Calu3 (cell line): ENCODE data around the gene HIVEP1. TPM values are rescaled to one million over a fixed set of nuclear protein-coding genes. Genes with fewer than 3 reads are reported as not detected.

Experiments used
- BruUV-seq: library from RNA; stranded (reverse); fragments of 400-500 nt; replicated peaks from 2 replicates; lab custom pipeline; 2021; lab: Mats Ljungman, UMichigan
- CTCF ChIA-PET: fragments of 300-600 bp; sonication (Branson Sonifier 250); formaldehyde crosslinking; loops from one replicate; lab custom pipeline; 2022; ENCODE audit warnings: antibody characterized with exemption; lab: Charles Lee
- DNase-seq: peaks from one replicate; pipeline ENCODE4 v3.0.0; 2022
- H3K27ac Mint-ChIP-seq: one replicate; pipeline ENCODE4 v1.8.0; 2022; ENCODE audit warnings: mixed read lengths; ENCODE audit not compliant: unreplicated experiment
- H3K27me3 Mint-ChIP-seq: one replicate; pipeline ENCODE4 v1.8.0; 2022; ENCODE audit warnings: mixed read lengths; ENCODE audit not compliant: unreplicated experiment
- H3K36me3 Mint-ChIP-seq: one replicate; pipeline ENCODE4 v1.8.0; 2022; ENCODE audit warnings: mild to moderate bottlenecking, moderate library complexity, mixed read lengths; ENCODE audit not compliant: insufficient read depth, unreplicated experiment
- H3K4me1 Mint-ChIP-seq: one replicate; pipeline ENCODE4 v1.8.0; 2022; ENCODE audit warnings: mild to moderate bottlenecking, low read depth, mixed read lengths; ENCODE audit not compliant: unreplicated experiment
- H3K4me3 Mint-ChIP-seq: one replicate; pipeline ENCODE4 v1.8.0; 2022; ENCODE audit warnings: mild to moderate bottlenecking, low read depth, moderate library complexity, mixed read lengths; ENCODE audit not compliant: unreplicated experiment
- H3K9me3 Mint-ChIP-seq: one replicate; pipeline ENCODE4 v1.8.0; 2022; ENCODE audit warnings: low read depth, mixed read lengths; ENCODE audit not compliant: unreplicated experiment
- CTCF ChIP-seq: fragments of 200-600 bp; IDR thresholded peaks from one replicate; pipeline ENCODE4 v1.8.0; 2022; ENCODE audit warnings: antibody characterized with exemption; ENCODE audit not compliant: unreplicated experiment
- intact Hi-C: fragments of 100-400 bp; cut with micrococcal nuclease; formaldehyde crosslinking; loops from one replicate; pipeline ENCODE4 v1.10.0; 2022; ENCODE audit not compliant: unreplicated experiment
- total RNA-seq: library from RNA; stranded (reverse); gene quantifications from 2 replicates; pipeline ENCODE4 v1.2.3, GENCODE V29; 2022

Gene HIVEP1
- total RNA-seq, 1 experiment from 2014 or later = 16.1 TPM

GRCh38 chr6:12036766-12037165 lies 24.7 kb downstream of the HIVEP1 start:
- TF ChIP-seq CTCF = no peak
- CTCF ChIA-PET = no interaction called here
- H3K36me3 Mint-ChIP-seq = no peaks in the 10 kb centered on the region
- no peak overlapping the region for H3K27ac Mint-ChIP-seq
- no peaks in the 10 kb centered on the region for H3K9me3 Mint-ChIP-seq
- H3K4me3 Mint-ChIP-seq = no peak overlapping the region
- no TSS peak for BruUV-seq
- intact Hi-C loops = loop anchor here (10.0 kb wide), 1 partner anchor 382 kb away; no protein-coding TSS in a partner anchor
- peaks cover 14% of the 10 kb centered on the region for H3K4me1 Mint-ChIP-seq
- no peak for DNase-seq
- no peaks in the 10 kb centered on the region for H3K27me3 Mint-ChIP-seq

GRCh38 chr6:12037798-12038197 lies 25.7 kb downstream of the HIVEP1 start:
- TF ChIP-seq CTCF = no peak
- H3K27ac Mint-ChIP-seq = no peak overlapping the region
- CTCF ChIA-PET = no interaction called here
- H3K27me3 Mint-ChIP-seq = no peaks in the 10 kb centered on the region
- H3K4me1 Mint-ChIP-seq = peaks cover 14% of the 10 kb centered on the region
- BruUV-seq = no TSS peak
- DNase-seq = no peak
- no peaks in the 10 kb centered on the region for H3K9me3 Mint-ChIP-seq
- intact Hi-C loops = loop anchor here (10.0 kb wide), 1 partner anchor 383 kb away; no protein-coding TSS in a partner anchor
- no peak overlapping the region for H3K4me3 Mint-ChIP-seq
- no peaks in the 10 kb centered on the region for H3K36me3 Mint-ChIP-seq

- Mint-ChIP-seq H3K36me3 (no peaks in the 10 kb centered on the region), H3K4me1 (peaks cover 9% of the 10 kb centered on the region), H3K9me3 (no peaks in the 10 kb centered on the region), H3K27ac (no peak overlapping the region), H3K27me3 (no peaks in the 10 kb centered on the region), H3K4me3 (no peak overlapping the region)
- intact Hi-C loops = loop anchor here (10.0 kb wide), 1 partner anchor 385 kb away; no protein-coding TSS in a partner anchor
- CTCF ChIA-PET = no interaction called here
- TF ChIP-seq CTCF = no peak
- DNase-seq = no peak
- no TSS peak for BruUV-seq
Observed at GRCh38 chr6:12039540-12040459, 27.7 kb downstream of the HIVEP1 start.

GRCh38 chr6:12047304-12047703 lies 35.2 kb downstream of the HIVEP1 start:
- TF ChIP-seq CTCF = no peak
- Mint-ChIP-seq H3K36me3 (no peaks in the 10 kb centered on the region), H3K9me3 (no peaks in the 10 kb centered on the region), H3K27me3 (no peaks in the 10 kb centered on the region), H3K4me3 (no peak overlapping the region), H3K27ac (no peak overlapping the region), H3K4me1 (peaks cover 9% of the 10 kb centered on the region)
- BruUV-seq = no TSS peak
- DNase-seq = no peak
- intact Hi-C loops = no loop called here
- CTCF ChIA-PET = no interaction called here
